ENCODE data around the gene SMG6.

- TF ChIP-seq POLR2A (IDR thresholded peaks at IDR 0.05; ENCODE audit: low read depth, low read length), result no peak
- TF ChIP-seq CTCF (conservative IDR thresholded peaks at IDR 0.05; ENCODE audit: low read depth, low read length), result no peak
- no peak for TF ChIP-seq RAD21 (IDR thresholded peaks at IDR 0.05; ENCODE audit: low read length)
- TF ChIP-seq MXI1 (IDR thresholded peaks at IDR 0.05; ENCODE audit: borderline replicate concordance, low read depth, low read length), result no peak
- no peak for TF ChIP-seq ELK1 (IDR thresholded peaks at IDR 0.05; ENCODE audit: borderline replicate concordance, low read depth, low read length)
- no peak for TF ChIP-seq BHLHE40 (IDR thresholded peaks at IDR 0.05; ENCODE audit: low read depth, low read length)
- TF ChIP-seq RCOR1 (IDR thresholded peaks at IDR 0.05; ENCODE audit: insufficient replicate concordance, low read length), result no peak
- no peak for TF ChIP-seq USF2 (IDR thresholded peaks at IDR 0.05; ENCODE audit: low read depth, low read length)
Measured at GRCh38 chr17:2223617-2223927, 80.0 kb downstream of the SMG6 start.
